ENCODE results near the gene POM121. TPM values are rescaled to one million over a fixed set of nuclear protein-coding genes. Genes with fewer than 3 reads are reported as not detected.

POM121 gene
- total RNA-seq, result 5.5 and 16.7 TPM in 2 replicates

DNA sequence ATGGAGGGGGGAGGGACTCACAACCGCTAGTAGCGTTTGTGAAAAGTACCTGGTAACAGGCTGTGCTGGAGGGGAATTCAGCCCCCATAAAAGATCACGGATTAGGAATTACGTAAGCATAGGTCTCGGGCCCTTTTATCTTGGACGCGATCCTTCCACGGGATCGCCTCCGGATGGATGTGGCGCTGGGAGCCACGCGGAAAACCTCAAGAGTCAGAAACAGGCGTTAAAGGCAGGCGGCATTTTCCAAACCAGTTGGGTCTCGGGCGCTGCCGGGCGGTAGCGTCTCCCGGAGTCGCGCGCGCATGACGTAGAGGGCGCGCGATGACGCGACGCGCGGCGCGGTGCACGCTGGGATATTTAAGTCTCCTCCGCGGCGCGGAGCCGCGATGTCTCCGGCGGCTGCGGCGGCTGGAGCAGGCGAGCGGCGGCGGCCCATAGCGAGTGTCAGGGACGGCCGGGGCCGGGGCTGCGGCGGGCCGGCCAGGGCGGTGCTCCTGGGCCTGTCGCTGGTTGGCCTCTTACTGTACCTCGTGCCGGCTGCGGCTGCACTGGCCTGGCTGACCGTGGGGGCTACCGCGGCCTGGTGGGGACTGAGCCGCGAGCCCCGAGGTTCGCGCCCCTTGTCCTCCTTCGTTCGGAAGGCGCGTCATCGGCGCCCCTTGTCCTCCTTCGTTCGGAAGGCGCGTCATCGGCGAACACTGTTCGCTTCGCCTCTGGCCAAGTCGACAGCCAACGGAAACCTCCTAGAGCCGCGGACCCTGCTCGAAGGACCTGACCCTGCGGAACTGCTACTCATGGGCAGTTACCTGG is at the start of gene POM121:
Gene POM121 (plus strand): TSS at position 363 of the 813 bp plus-strand sequence. CDS start 27 bp downstream, at position 390.

DNA sequence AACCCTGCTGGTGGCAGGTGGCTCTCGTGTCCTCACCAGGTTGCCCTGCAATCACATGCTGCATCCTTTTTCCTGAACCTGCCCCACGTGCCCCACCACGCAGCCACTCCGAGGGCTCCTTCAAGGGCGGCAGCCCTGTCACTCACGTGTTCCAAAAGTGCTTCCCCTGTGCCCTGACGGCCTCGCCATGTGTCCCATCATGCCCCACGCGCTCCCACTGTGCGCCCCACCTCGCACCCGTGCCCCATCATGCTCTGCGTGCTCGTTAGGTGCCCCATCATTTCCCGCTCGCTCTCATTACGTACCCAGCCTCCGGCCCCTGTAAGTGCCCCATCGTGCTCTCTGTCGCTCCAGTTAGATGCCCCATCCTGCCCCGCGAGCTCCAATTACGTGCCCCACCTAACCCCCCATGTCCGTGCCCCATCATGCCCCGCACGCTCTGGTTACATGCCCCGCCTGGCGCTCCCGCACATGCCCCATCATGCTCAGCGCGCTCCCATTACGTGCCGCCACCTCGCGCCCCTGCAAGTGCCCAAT is 44.2 kb downstream of the POM121 start, which contains the start of gene TRIM74:
Gene TRIM74 (minus strand): TSS at position 487 of the 537 bp plus-strand sequence. CDS start 3,309 bp downstream, outside the sequence.

Other genes starting within 250 kb of the POM121 start
- 3.3 and 9.2 TPM in 2 replicates for gene TYW1B, start 96.9 kb upstream of the POM121 start, total RNA-seq
- gene TRIM74, start 44.4 kb downstream of the POM121 start, total RNA-seq, result 0.21 and 0.34 TPM in 2 replicates
- gene SPDYE8, start 104.7 kb downstream of the POM121 start, total RNA-seq, result not detected in 2 replicates
- gene SPDYE11, start 132.8 kb downstream of the POM121 start, total RNA-seq, result not detected in 2 replicates
- gene SPDYE9, start 160.9 kb downstream of the POM121 start, total RNA-seq, result not detected in 2 replicates

Data from nasal cavity respiratory epithelium epithelial cell of viscerocranial mucosa (primary cell).